Tibial nerve (tissue), 4 donors: Measurements from ENCODE around the gene EML2. TPM values are rescaled to one million over a fixed set of nuclear protein-coding genes. Genes with fewer than 3 reads are reported as not detected.

Experiments
- DNase-seq, 2 donors: peaks; one replicate each; pipeline ENCODE4 v3.0.0-alpha.2; 2019; ENCODE audit warnings: low spot score in 2 of 2
- H3K27ac ChIP-seq, 4 donors: fragments of 200-600 bp; sonication (generic) in 3 of 4; one replicate each; pipeline ENCODE4 v1.5.1; 2017 to 2019; ENCODE audit warnings: mild to moderate bottlenecking in 1 of 4
- H3K27me3 ChIP-seq, 2 donors: fragments of 200-600 bp; sonication (generic) in 1 of 2; one replicate each; pipeline versions ENCODE4 v1.5.1 to v1.6.0; 2017 to 2019
- H3K36me3 ChIP-seq, 3 donors: fragments of 200-600 bp; sonication (generic); one replicate each; pipeline ENCODE4 v1.5.1; 2018 to 2019
- H3K4me1 ChIP-seq, 4 donors: fragments of 200-600 bp; sonication (generic) in 3 of 4; one replicate each; pipeline ENCODE4 v1.5.1; 2017 to 2019
- H3K4me3 ChIP-seq, 4 donors: fragments of 200-600 bp; sonication (generic) in 3 of 4; one replicate each; pipeline ENCODE4 v1.5.1; 2017 to 2019; ENCODE audit warnings: mild to moderate bottlenecking in 1 of 4, moderate library complexity in 1 of 4
- H3K9me3 ChIP-seq, 4 donors: fragments of 200-600 bp; sonication (generic) in 3 of 4; one replicate each; pipeline ENCODE4 v1.5.1; 2017 to 2019
- EP300 ChIP-seq, 2 donors: sonication (generic); formaldehyde crosslinking; IDR thresholded peaks; one replicate each; pipeline ENCODE4 v1.6.1; 2017; ENCODE audit warnings: antibody characterized with exemption in 2 of 2, mild to moderate bottlenecking in 1 of 2
- POLR2A ChIP-seq, 2 donors: fragments of 450-650 bp; IDR thresholded peaks; one replicate each; pipeline ENCODE4 v1.6.1; 2017; ENCODE audit warnings: antibody characterized with exemption in 2 of 2, mild to moderate bottlenecking in 2 of 2, moderate library complexity in 2 of 2
- WGBS, 2 donors: methylation state at CpG; one replicate each; pipeline ENCODE4 v1.1.5; 2018; 5-methylcytosine and 5-hydroxymethylcytosine counted together
- total RNA-seq, 4 donors: library from RNA; depleted of rRNA; stranded (reverse); fragments of >200 nt; gene quantifications; one replicate each; pipeline ENCODE4 v1.1.0, GENCODE V29; 2016
- TF ChIP-seq, protein P1 (sequence below), 5 experiments: fragments of 200-600 bp in 3 of 5; fragments of 450-650 bp in 2 of 5; sonication (generic) in 3 of 5; IDR thresholded peaks; one replicate each; pipeline ENCODE4 v1.5.1; 2016 to 2019; ENCODE audit warnings: antibody characterized with exemption in 5 of 5, mild to moderate bottlenecking in 3 of 5, moderate library complexity in 2 of 5

EML2 gene
- total RNA-seq, 4 donors from 2014 or later = 21.0 to 57.1 (median 25.0) TPM

DNA sequence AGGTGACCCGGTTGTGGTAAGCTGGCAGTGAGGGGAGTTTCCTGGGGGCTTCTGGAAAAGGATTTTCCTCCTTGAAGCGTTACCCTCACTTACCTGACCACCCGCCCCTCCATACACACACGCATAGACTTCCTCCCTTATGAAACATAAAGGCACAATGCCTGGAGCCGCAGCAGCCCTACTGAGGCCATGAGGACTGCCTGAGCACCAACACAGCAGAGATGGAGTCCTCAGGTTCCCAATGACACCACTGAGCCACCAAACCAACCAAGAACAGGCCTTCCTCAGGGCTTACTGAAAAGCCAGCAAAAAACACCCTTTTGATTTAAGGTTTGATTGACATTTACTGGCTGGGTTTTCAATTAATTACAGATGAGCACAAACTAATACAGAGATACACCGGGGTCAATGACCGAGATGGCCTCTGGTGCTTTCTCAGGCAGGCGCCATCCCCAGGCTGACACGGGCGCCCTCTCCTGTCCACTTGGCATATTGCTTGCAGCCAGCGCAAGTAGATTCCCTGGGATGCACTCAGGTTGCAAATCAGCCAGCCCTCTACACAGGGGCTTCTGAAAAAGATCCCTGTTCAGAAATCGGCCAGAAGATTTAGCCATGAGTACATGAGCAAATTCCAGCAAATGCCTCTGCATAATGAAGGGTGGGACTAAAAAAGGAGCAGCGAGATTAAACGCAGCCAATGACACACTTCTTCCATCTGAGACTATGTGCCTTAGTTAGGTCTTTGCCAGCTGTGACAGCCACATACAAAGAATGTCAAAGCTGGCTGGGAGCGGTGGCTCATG, 69.4 kb downstream of the EML2 start:
- TF ChIP-seq, protein P1, sequence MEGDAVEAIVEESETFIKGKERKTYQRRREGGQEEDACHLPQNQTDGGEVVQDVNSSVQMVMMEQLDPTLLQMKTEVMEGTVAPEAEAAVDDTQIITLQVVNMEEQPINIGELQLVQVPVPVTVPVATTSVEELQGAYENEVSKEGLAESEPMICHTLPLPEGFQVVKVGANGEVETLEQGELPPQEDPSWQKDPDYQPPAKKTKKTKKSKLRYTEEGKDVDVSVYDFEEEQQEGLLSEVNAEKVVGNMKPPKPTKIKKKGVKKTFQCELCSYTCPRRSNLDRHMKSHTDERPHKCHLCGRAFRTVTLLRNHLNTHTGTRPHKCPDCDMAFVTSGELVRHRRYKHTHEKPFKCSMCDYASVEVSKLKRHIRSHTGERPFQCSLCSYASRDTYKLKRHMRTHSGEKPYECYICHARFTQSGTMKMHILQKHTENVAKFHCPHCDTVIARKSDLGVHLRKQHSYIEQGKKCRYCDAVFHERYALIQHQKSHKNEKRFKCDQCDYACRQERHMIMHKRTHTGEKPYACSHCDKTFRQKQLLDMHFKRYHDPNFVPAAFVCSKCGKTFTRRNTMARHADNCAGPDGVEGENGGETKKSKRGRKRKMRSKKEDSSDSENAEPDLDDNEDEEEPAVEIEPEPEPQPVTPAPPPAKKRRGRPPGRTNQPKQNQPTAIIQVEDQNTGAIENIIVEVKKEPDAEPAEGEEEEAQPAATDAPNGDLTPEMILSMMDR (IDR thresholded peaks at IDR 0.05) = peak; percentile 41 to 71 (median 58)
- TF ChIP-seq EP300 (IDR thresholded peaks at IDR 0.05) = no peak
- Histone ChIP-seq H3K27ac (no peak overlapping the region), H3K27me3 (no peaks in the 10 kb centered on the region), H3K4me1 (peaks cover 0 to 6% (median 0%) of the 10 kb centered on the region in 4 donors), H3K36me3 (no peaks in the 10 kb centered on the region), H3K4me3 (no peak overlapping the region), H3K9me3 (no peaks in the 10 kb centered on the region)
- DNase-seq = no peak
- WGBS, 2 donors = 46 to 50% methylated on average over 14 to 15 of the region's 15 CpGs

GRCh38 chr19:45568732-45569131, 70.5 kb downstream of the EML2 start:
- WGBS, 2 donors = 80% methylated on average over 3 of the region's 3 CpGs
- Histone ChIP-seq H3K27me3 (no peaks in the 10 kb centered on the region), H3K27ac (no peak overlapping the region), H3K4me3 (no peak overlapping the region), H3K4me1 (peaks cover 0 to 6% (median under 1%) of the 10 kb centered on the region in 4 donors), H3K36me3 (no peaks in the 10 kb centered on the region), H3K9me3 (no peaks in the 10 kb centered on the region)
- no peak for DNase-seq
- TF ChIP-seq, protein P1 (IDR thresholded peaks at IDR 0.05) = no peak

DNA sequence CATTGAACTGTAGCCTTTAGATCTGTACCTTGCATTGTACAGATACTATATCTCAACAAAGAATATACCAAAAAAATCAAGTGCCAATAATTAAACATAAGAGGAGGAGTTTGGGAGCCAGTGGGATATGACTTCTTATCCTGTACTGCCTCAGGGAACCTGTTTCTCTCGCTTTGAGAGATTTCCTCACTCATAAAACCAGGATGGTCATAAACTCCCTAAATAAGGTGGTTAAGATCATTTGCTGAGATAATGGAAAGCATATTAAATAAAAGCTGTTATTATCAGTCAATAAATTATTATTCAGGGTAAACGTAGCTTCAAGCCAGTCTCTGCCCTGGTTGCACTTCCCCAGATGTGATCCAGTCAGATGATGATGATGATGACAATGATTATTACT, 71.6 kb downstream of the EML2 start:
- WGBS, 2 donors = 78% methylated on average over 2 of the region's 2 CpGs
- H3K4me3 ChIP-seq = no peak overlapping the region
- H3K9me3 ChIP-seq = no peaks in the 10 kb centered on the region
- peaks cover 0 to 11% (median 3%) of the 10 kb centered on the region in 4 donors for H3K4me1 ChIP-seq
- no peaks in the 10 kb centered on the region for H3K27me3 ChIP-seq
- H3K36me3 ChIP-seq = no peaks in the 10 kb centered on the region
- DNase-seq = no peak
- no peak overlapping the region for H3K27ac ChIP-seq
- TF ChIP-seq EP300 (IDR thresholded peaks at IDR 0.05) = no peak
- no peak for TF ChIP-seq POLR2A (IDR thresholded peaks at IDR 0.05)
- TF ChIP-seq, protein P1 (IDR thresholded peaks at IDR 0.05) = no peak

DNA sequence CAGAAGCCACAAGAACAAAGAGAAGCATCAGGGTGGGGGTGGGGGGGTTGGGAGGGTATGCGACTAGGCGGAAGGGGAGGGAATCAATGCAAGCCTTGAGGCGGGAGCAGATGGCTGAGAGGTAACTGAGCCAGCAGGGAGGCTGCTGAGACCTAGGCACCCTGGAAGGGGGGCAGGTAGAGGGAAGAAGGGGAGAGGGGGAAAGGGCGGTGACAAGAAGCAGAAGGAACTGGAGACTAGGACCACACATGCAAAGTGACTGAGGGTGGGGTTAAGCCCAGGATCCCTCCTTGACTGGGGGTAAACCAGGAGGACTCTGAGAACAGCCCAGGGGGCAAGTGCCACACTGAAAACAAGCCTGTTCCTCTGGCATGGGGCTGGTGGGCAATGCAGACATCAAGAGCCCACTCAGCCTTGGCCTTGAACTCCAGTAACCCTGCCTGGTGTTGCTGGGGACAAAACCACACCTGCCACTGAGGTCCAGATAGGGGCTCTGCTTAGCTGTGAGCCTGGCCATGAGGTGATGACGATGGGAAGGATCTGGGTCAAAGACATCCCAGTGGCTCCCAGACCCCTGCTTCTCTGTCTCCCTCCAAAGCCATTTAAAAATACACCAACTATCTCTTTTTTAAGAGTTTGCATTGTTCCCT, 74.9 kb downstream of the EML2 start:
- WGBS, 2 donors = 65 to 67% methylated on average over 5 of the region's 5 CpGs
- Histone ChIP-seq H3K36me3 (no peaks in the 10 kb centered on the region), H3K27ac (peak overlapping the region in 1 of 4 donors; percentile 75), H3K9me3 (no peaks in the 10 kb centered on the region), H3K4me1 (peaks cover 0 to 14% (median 6%) of the 10 kb centered on the region in 4 donors), H3K27me3 (no peaks in the 10 kb centered on the region), H3K4me3 (no peak overlapping the region)
- DNase-seq = no peak
- TF ChIP-seq EP300 (IDR thresholded peaks at IDR 0.05) (no peak), POLR2A (IDR thresholded peaks at IDR 0.05) (no peak)
- TF ChIP-seq, protein P1 (IDR thresholded peaks at IDR 0.05) = no peak

DNA sequence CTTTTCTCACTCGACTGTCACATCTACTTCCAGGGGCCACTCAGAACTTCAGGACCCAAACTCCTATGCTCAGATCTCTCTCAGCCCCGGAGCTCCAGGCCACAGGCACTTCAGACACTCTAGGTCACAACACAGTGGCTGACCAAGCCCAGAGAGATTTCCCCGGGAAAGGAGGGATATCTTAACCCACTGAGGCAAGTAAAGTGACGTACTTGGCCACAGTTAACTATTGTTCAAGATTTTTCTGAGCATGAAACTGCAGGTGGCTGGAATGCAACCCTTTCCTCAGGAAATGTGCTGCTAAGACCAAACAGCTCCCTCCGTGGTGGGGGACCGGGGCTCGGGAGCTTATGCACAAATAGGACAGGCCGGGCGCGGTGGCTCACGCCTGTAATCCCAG, 78.5 kb downstream of the EML2 start:
- Histone ChIP-seq H3K27me3 (no peaks in the 10 kb centered on the region), H3K4me3 (no peak overlapping the region), H3K27ac (no peak overlapping the region), H3K9me3 (no peaks in the 10 kb centered on the region), H3K36me3 (no peaks in the 10 kb centered on the region), H3K4me1 (peaks cover 0 to 19% (median 3%) of the 10 kb centered on the region in 4 donors)
- TF ChIP-seq EP300 (IDR thresholded peaks at IDR 0.05) (no peak), POLR2A (IDR thresholded peaks at IDR 0.05) (no peak)
- TF ChIP-seq, protein P1 (IDR thresholded peaks at IDR 0.05) = no peak
- no peak for DNase-seq
- WGBS, 2 donors = 69 to 77% methylated on average over 7 to 11 of the region's 11 CpGs
